Measurements from ENCODE around the gene SEC24C. TPM values are rescaled to one million over a fixed set of nuclear protein-coding genes. Genes with fewer than 3 reads are reported as not detected.
"Not testable (repeated sequence)": the region's sequence is repeated elsewhere in the genome, so short reads cannot be mapped to it uniquely, and the experiment has no call there.

SEC24C gene
- total RNA-seq, 2 donors from 2014 or later, result 63.2 to 71.4 TPM

DNA sequence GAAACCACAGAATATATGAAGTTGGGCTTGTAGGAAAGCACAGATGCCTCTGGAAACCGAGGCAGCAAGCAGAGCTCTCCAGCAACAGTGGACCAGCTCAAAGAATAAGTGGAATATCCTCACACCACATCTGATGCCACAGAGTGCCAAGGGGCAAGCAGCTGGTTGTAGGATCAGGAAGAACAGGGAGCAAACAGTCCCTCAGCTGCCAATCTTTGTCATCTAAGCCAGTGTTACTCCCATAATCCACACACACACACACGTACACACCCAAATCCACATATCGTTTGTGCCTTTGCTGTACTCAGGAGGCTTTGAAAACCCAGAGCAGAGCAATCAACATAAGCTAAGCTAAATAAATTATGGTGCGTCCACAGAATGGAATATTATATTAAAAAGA lies 20.7 kb upstream of the SEC24C start:
- TF ChIP-seq, protein P1, sequence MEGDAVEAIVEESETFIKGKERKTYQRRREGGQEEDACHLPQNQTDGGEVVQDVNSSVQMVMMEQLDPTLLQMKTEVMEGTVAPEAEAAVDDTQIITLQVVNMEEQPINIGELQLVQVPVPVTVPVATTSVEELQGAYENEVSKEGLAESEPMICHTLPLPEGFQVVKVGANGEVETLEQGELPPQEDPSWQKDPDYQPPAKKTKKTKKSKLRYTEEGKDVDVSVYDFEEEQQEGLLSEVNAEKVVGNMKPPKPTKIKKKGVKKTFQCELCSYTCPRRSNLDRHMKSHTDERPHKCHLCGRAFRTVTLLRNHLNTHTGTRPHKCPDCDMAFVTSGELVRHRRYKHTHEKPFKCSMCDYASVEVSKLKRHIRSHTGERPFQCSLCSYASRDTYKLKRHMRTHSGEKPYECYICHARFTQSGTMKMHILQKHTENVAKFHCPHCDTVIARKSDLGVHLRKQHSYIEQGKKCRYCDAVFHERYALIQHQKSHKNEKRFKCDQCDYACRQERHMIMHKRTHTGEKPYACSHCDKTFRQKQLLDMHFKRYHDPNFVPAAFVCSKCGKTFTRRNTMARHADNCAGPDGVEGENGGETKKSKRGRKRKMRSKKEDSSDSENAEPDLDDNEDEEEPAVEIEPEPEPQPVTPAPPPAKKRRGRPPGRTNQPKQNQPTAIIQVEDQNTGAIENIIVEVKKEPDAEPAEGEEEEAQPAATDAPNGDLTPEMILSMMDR (conservative IDR thresholded peaks at IDR 0.05), result no peak
- Mint-ChIP-seq H3K9me3 (no peaks in the 10 kb centered on the region), H3K4me3 (no peak overlapping the region), H3K27me3 (ENCODE audit: insufficient read depth) (no peaks in the 10 kb centered on the region), H3K36me3 (ENCODE audit: low read depth) (peaks cover 60% of the 10 kb centered on the region), H3K4me1 (no peaks in the 10 kb centered on the region), H3K27ac (no peak overlapping the region)
- H3K36me3 ChIP-seq (ENCODE audit: control insufficient read depth, insufficient read depth, low read length), result peaks cover 67% of the 10 kb centered on the region
- no peak overlapping the region for H3K9ac ChIP-seq (ENCODE audit: extremely low read depth, low read length, poor library complexity, severe bottlenecking)
- H3K27ac ChIP-seq (ENCODE audit: low read depth, low read length), result no peak overlapping the region
- H3K4me3 ChIP-seq (ENCODE audit: low read length), result no peak overlapping the region
- H3K27me3 ChIP-seq (ENCODE audit: control insufficient read depth, insufficient read depth, low read length, poor library complexity, severe bottlenecking), result no peaks in the 10 kb centered on the region
- DNase-seq, result no peak
- WGBS, 2 experiments (ENCODE audit: insufficient coverage in 1 of 2, insufficient read length in 1 of 2), result 63% methylated on average over 3 of the region's 4 CpGs; no CpG with 5 or more reads in 1 of the 2 experiments
- H3K4me1 ChIP-seq (ENCODE audit: control insufficient read depth, insufficient read depth, low read length), result no peaks in the 10 kb centered on the region
- no peaks in the 10 kb centered on the region for H3K9me3 ChIP-seq (ENCODE audit: control insufficient read depth, low read length)

DNA sequence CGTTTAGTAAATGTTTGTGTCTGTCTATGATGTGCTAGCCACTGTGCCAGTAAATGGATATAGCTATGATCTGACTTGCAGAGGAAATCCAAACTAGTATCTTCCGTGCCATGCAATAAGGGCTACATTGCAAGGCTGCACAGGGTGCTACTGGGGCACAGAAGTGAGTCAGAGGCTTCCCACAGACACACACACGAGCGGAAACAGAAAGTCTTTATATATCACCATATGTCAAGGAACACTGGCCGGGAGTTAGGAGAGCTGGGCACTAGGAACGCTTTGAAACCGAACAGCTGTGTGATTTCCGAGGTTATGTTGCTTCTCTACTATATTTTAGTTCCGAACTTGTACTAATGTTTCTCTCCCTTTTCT lies 14.4 kb upstream of the SEC24C start:
- WGBS, 2 experiments (ENCODE audit: insufficient coverage in 1 of 2, insufficient read length in 1 of 2), result 1 to 10% methylated on average over 2 to 7 of the region's 9 CpGs
- not testable (repeated sequence) for H3K4me1 Mint-ChIP-seq; H3K4me1 ChIP-seq (ENCODE audit: control insufficient read depth, insufficient read depth, low read length); H3K9me3 Mint-ChIP-seq; H3K9me3 ChIP-seq (ENCODE audit: control insufficient read depth, low read length); H3K27me3 ChIP-seq (ENCODE audit: control insufficient read depth, insufficient read depth, low read length, poor library complexity, severe bottlenecking); H3K27me3 Mint-ChIP-seq (ENCODE audit: insufficient read depth)
- H3K27ac Mint-ChIP-seq, result peak overlapping the region; percentile 99
- peak; percentile 38 for DNase-seq
- peak overlapping the region; percentile 99 for H3K4me3 Mint-ChIP-seq
- peaks cover 22% of the 10 kb centered on the region for H3K36me3 Mint-ChIP-seq (ENCODE audit: low read depth)
- H3K9ac ChIP-seq (ENCODE audit: extremely low read depth, low read length, poor library complexity, severe bottlenecking), result peak overlapping the region; percentile 90
- H3K27ac ChIP-seq (ENCODE audit: low read depth, low read length), result peak overlapping the region; percentile 49
- peaks cover 20% of the 10 kb centered on the region for H3K36me3 ChIP-seq (ENCODE audit: control insufficient read depth, insufficient read depth, low read length)
- H3K4me3 ChIP-seq (ENCODE audit: low read length), result peak overlapping the region; percentile 99

DNA sequence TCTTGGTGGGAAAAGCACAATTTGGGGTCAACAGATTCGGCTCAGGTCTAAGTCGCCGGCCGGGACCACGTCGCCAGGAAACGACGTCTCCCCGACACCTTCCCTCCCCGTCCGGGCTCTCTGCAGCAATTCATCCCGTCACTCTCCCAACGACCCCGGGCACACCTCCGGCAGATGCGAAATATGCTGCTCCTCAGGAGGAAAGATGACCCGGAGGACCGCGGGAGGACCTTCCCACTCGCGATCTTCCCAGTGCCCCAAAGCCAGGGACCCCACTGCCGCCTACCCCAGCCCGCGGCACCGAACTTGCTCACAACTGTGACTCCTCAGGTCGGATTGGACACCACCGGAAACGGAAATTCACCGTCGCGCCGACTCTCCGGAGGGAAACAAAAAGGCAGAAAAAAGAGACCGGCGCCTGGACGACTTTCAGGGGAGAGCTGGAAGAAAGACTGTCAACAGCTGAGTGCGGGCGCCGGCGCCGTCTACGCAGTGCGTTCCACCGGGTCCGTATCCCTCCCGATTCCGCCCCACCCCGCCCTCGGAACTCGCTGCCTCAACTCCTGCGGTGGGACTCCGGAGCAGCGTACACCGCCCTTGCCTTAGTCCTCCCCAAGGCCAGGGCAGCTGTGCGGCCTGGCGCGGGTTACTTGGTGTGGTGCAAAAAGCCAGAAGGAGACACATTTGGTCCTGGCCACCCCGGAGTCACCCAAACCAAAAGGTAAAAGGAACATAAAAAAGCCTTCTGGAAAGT lies 13.8 kb upstream of the SEC24C start:
- no peaks in the 10 kb centered on the region for H3K9me3 ChIP-seq (ENCODE audit: control insufficient read depth, low read length)
- Mint-ChIP-seq H3K36me3 (ENCODE audit: low read depth) (peaks cover 23% of the 10 kb centered on the region), H3K27ac (peak overlapping the region; percentile 99), H3K4me3 (peak overlapping the region; percentile 99), H3K27me3 (ENCODE audit: insufficient read depth) (no peaks in the 10 kb centered on the region), H3K9me3 (no peaks in the 10 kb centered on the region), H3K4me1 (peaks cover 3% of the 10 kb centered on the region)
- TF ChIP-seq, protein P1 (conservative IDR thresholded peaks at IDR 0.05), result no peak
- 0% methylated on average over 30 to 58 of the region's 58 CpGs for WGBS, 2 experiments (ENCODE audit: insufficient coverage in 1 of 2, insufficient read length in 1 of 2)
- H3K27me3 ChIP-seq (ENCODE audit: control insufficient read depth, insufficient read depth, low read length, poor library complexity, severe bottlenecking), result no peaks in the 10 kb centered on the region
- peak overlapping the region; percentile 75 for H3K27ac ChIP-seq (ENCODE audit: low read depth, low read length)
- H3K4me1 ChIP-seq (ENCODE audit: control insufficient read depth, insufficient read depth, low read length), result no peaks in the 10 kb centered on the region
- peak overlapping the region; percentile 90 for H3K9ac ChIP-seq (ENCODE audit: extremely low read depth, low read length, poor library complexity, severe bottlenecking)
- DNase-seq, result peak; percentile 98
- H3K36me3 ChIP-seq (ENCODE audit: control insufficient read depth, insufficient read depth, low read length), result peaks cover 18% of the 10 kb centered on the region
- peak overlapping the region; percentile 99 for H3K4me3 ChIP-seq (ENCODE audit: low read length)

Data from endodermal cell (in vitro differentiated cells).